Neural crest cell (in vitro differentiated cells): ENCODE data around the gene CD58. TPM values are rescaled to one million over a fixed set of nuclear protein-coding genes. Genes with fewer than 3 reads are reported as not detected.
"Not testable (repeated sequence)": the region's sequence is repeated elsewhere in the genome, so short reads cannot be mapped to it uniquely, and the experiment has no call there.

ENCODE experiments used
- DNase-seq: peaks from one replicate; pipeline ENCODE4 v3.0.0; 2021; ENCODE audit warnings: low read depth, mixed read lengths, low spot score
- H3K27ac Mint-ChIP-seq: one replicate; pipeline ENCODE4 v1.8.0; 2021; ENCODE audit warnings: mild to moderate bottlenecking, mixed read lengths; ENCODE audit not compliant: unreplicated experiment
- H3K27me3 Mint-ChIP-seq: 2 replicates; pipeline ENCODE4 v1.8.0; 2021; ENCODE audit warnings: low read depth, mild to moderate bottlenecking, mixed read lengths
- H3K36me3 Mint-ChIP-seq: 2 replicates; pipeline ENCODE4 v1.8.0; 2021; ENCODE audit warnings: low read depth, mild to moderate bottlenecking, mixed read lengths
- H3K4me1 Mint-ChIP-seq: 2 replicates; pipeline ENCODE4 v1.8.0; 2021; ENCODE audit warnings: mixed read lengths
- H3K4me3 Mint-ChIP-seq: one replicate; pipeline ENCODE4 v1.8.0; 2021; ENCODE audit warnings: mild to moderate bottlenecking, mixed read lengths
- H3K9me3 Mint-ChIP-seq: 2 replicates; pipeline ENCODE4 v1.8.0; 2021; ENCODE audit warnings: mixed read lengths
- CTCF ChIP-seq: fragments of 200-600 bp; sonication (generic); conservative IDR thresholded peaks from 2 replicates; pipeline ENCODE4 v1.5.0; 2021; ENCODE audit warnings: antibody characterized with exemption, mild to moderate bottlenecking
- total RNA-seq: library from RNA; stranded (reverse); gene quantifications from 2 replicates; pipeline ENCODE4 v1.2.1, GENCODE V29; 2021

The CD58 gene
- total RNA-seq, 1 donor from 2014 or later = 7.1 TPM

DNA sequence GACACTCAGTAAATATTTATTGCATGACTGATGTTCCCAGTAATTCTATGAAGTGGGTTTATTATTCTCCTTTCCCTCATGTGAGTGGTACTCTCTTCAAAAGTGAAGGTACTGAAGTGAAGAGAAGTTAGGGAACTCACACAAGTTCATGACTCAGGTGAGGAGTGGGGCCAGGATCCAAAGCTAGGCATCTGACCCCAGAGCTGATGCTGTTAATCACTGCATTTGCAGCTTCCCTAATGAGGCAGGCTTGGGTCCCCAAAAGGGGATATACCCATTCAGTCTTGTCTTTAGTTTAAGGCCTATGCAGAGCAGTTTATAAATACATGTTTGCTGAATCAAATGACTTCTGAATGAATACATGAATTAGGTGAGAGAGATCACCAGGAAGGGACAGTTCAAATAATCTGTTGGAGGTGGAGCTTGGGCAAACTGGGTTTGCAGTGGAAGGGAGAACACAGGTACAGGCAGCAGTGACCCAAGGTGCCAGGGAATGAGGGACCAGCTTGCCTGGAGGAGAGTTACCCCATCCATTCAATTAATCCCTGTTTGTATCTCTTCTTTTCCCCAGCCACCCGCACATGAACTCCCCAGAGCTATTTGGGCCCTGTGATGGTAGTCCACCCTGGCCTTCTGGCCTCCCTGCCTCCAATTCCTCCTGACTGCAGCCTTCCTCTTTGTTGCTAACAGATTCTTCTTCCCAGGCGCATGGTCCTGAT is 2.0 kb downstream of the CD58 start:
- DNase-seq = no peak
- Mint-ChIP-seq H3K36me3 (peaks cover 13% of the 10 kb centered on the region), H3K9me3 (peaks cover 7% of the 10 kb centered on the region), H3K27me3 (peaks cover 10% of the 10 kb centered on the region), H3K27ac (no peak overlapping the region), H3K4me1 (peaks cover 26% of the 10 kb centered on the region), H3K4me3 (peak overlapping the region; percentile 80)
- no peak for TF ChIP-seq CTCF

DNA sequence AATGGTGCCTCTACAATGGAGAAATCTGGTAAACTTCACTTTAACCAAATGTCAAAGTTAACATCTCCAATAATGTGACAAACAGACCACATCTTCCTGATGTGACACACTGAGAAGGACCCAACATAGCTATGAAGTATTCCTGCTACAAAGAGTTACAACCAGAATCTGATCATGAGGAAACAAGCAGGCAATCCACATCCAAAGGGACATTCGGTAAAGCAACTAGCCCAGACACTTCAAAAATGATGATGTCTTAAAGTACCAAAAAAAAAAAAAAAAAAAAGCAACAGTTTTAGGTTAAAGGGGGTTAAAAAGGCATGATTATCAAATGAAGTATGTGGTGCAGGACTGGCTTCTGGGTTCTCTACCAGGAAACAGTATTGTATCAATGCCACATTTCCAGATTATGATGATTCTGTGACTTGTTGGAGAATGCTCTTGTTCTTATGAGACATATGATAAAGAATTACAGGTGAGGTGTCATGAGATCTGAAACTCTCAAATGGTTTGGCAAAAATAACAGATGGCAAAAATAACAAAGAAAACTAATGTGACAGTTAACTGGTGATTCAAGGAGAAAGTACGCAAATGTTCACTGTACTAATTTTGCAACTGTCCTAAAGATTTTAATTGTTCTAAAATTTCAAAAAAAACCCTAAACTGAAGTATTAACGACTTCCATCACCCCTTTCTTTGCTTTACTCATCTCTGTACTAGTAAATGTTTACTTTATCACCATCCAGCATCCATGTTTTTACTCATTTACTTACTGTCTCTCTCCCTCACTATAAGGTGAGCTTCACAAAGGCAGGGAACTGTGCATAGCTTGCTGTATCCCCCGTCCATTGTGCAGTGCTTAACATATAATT is 2.8 kb downstream of the CD58 start:
- peaks cover 10% of the 10 kb centered on the region for H3K27me3 Mint-ChIP-seq
- no peak for TF ChIP-seq CTCF
- peaks cover 7% of the 10 kb centered on the region for H3K9me3 Mint-ChIP-seq
- H3K27ac Mint-ChIP-seq = no peak overlapping the region
- DNase-seq = no peak
- H3K4me1 Mint-ChIP-seq = peaks cover 26% of the 10 kb centered on the region
- H3K36me3 Mint-ChIP-seq = peaks cover 18% of the 10 kb centered on the region
- peak overlapping the region; percentile 52 for H3K4me3 Mint-ChIP-seq

- H3K4me3 Mint-ChIP-seq = no peak overlapping the region
- no peak overlapping the region for H3K27ac Mint-ChIP-seq
- H3K36me3 Mint-ChIP-seq = peaks cover 25% of the 10 kb centered on the region
- peaks cover 14% of the 10 kb centered on the region for H3K4me1 Mint-ChIP-seq
- H3K27me3 Mint-ChIP-seq = no peaks in the 10 kb centered on the region
- H3K9me3 Mint-ChIP-seq = peaks cover 12% of the 10 kb centered on the region
- DNase-seq = no peak
- no peak for TF ChIP-seq CTCF
Measured at GRCh38 chr1:116565222-116565621, 5.6 kb downstream of the CD58 start.

DNA sequence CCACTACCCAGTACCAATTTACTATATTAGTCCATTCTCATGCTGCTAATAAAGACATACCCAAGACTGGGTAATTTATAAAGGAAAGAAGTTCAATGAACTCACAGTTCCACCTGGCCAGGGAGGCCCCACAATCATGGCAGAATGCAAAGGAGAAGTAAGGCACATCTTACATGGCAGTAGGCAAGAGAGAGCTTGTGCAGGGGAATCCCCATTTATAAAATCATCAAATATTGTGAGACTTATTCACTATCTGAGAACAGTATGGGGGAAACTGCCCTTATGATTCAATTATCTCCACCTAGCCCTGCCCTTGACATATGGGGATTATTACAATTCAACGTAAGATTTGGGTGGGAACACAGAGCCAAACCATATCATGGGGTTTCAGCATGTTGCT is 6.4 kb downstream of the CD58 start:
- no peaks in the 10 kb centered on the region for H3K27me3 Mint-ChIP-seq
- no peak for TF ChIP-seq CTCF
- peaks cover 12% of the 10 kb centered on the region for H3K9me3 Mint-ChIP-seq
- peaks cover 25% of the 10 kb centered on the region for H3K36me3 Mint-ChIP-seq
- no peak overlapping the region for H3K4me3 Mint-ChIP-seq
- H3K27ac Mint-ChIP-seq = no peak overlapping the region
- peaks cover 7% of the 10 kb centered on the region for H3K4me1 Mint-ChIP-seq
- no peak for DNase-seq

- H3K27me3 Mint-ChIP-seq, DNase-seq, H3K4me3 Mint-ChIP-seq, H3K27ac Mint-ChIP-seq, H3K4me1 Mint-ChIP-seq: not testable (repeated sequence)
- Mint-ChIP-seq H3K36me3 (peaks cover 25% of the 10 kb centered on the region), H3K9me3 (peaks cover 12% of the 10 kb centered on the region)
Measured at GRCh38 chr1:116562465-116562864, 8.4 kb downstream of the CD58 start.

DNA sequence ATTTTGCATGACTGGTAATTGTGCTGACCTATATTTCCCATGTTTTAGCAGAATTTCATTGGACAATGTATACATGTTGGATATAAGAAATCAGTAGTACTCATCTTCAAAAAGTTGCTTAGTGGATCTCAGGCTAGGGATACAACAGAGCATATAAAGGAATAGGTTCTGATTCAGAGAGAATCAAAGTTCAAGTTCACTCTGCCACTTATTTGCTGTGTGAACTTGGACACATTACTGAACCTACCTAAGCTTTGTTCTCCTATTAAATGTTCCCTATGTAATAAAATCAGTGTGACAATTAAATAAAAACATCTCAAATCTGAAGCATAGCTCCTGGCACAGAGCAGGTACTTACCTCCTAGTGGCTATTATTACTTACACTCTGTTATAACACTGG is 9.3 kb downstream of the CD58 start:
- no peak for DNase-seq
- peaks cover 25% of the 10 kb centered on the region for H3K36me3 Mint-ChIP-seq
- TF ChIP-seq CTCF = no peak
- H3K27ac Mint-ChIP-seq = no peak overlapping the region
- H3K4me1 Mint-ChIP-seq = no peaks in the 10 kb centered on the region
- no peak overlapping the region for H3K4me3 Mint-ChIP-seq
- peaks cover 12% of the 10 kb centered on the region for H3K9me3 Mint-ChIP-seq
- H3K27me3 Mint-ChIP-seq = no peaks in the 10 kb centered on the region
